Osteoblast (primary cell): ENCODE results near the gene NPSR1. TPM values are rescaled to one million over a fixed set of nuclear protein-coding genes. Genes with fewer than 3 reads are reported as not detected.
A peak's percentile ranks its signal among the peaks of the same experiment; 100 is the strongest.

ENCODE experiments used
- DNase-seq: peaks from one replicate; pipeline ENCODE4 v3.0.0; 2011; ENCODE audit warnings: low spot score, mixed read lengths; ENCODE audit not compliant: insufficient read length; ENCODE audit errors: missing footprints
- H2AFZ ChIP-seq: 2 replicates; pipeline ENCODE4 v1.6.0; 2011; ENCODE audit warnings: mild to moderate bottlenecking, low read length
- H3K27ac ChIP-seq: 2 replicates; pipeline ENCODE4 v1.5.1; 2011; ENCODE audit warnings: mild to moderate bottlenecking, low read depth, low read length, moderate library complexity
- H3K27me3 ChIP-seq: 2 replicates; pipeline ENCODE4 v1.6.0; 2012; ENCODE audit warnings: mild to moderate bottlenecking, control low read depth, inconsistent platforms, low read length, moderate library complexity; ENCODE audit not compliant: insufficient read depth
- H3K36me3 ChIP-seq: 2 replicates; pipeline ENCODE4 v1.5.1; 2011; ENCODE audit warnings: mild to moderate bottlenecking, low read length, control low read depth, moderate library complexity; ENCODE audit not compliant: insufficient read depth
- H3K4me1 ChIP-seq: 2 replicates; pipeline ENCODE4 v1.5.1; 2011; ENCODE audit warnings: mild to moderate bottlenecking, low read length, control low read depth, moderate library complexity; ENCODE audit not compliant: insufficient read depth
- H3K4me2 ChIP-seq: 2 replicates; pipeline ENCODE4 v1.6.0; 2011; ENCODE audit warnings: mild to moderate bottlenecking, low read length; ENCODE audit not compliant: insufficient read depth
- H3K4me3 ChIP-seq: fragments of 200-600 bp; sonication (generic); 3 replicates; pipeline ENCODE4 v1.5.1; 2012; ENCODE audit warnings: mild to moderate bottlenecking, low read length, inconsistent platforms; ENCODE audit not compliant: insufficient read depth
- H3K79me2 ChIP-seq: 2 replicates; pipeline ENCODE4 v1.6.0; 2012; ENCODE audit warnings: mild to moderate bottlenecking, low read length, control low read depth, inconsistent platforms; ENCODE audit not compliant: insufficient read depth
- H3K9me3 ChIP-seq: 2 replicates; pipeline ENCODE4 v1.5.1; 2011; ENCODE audit warnings: low read depth, low read length, control low read depth
- H4K20me1 ChIP-seq: 2 replicates; pipeline ENCODE4 v1.6.0; 2012; ENCODE audit warnings: mild to moderate bottlenecking, low read length, control low read depth; ENCODE audit not compliant: insufficient read depth
- CTCF ChIP-seq: IDR thresholded peaks from 2 replicates; pipeline ENCODE4 v1.5.1; 2011; ENCODE audit warnings: mild to moderate bottlenecking, low read depth, low read length, moderate library complexity; ENCODE audit errors: extremely low read depth
- total RNA-seq: library from RNA; depleted of rRNA; stranded (reverse); fragments of >200 nt; gene quantifications from 2 replicates; pipeline ENCODE4 v1.2.3, GENCODE V29; 2012

NPSR1 gene
- total RNA-seq, 1 donor = not detected

- Histone ChIP-seq H2AFZ (peak overlapping the region; percentile 25), H4K20me1 (no peaks in the 10 kb centered on the region), H3K36me3 (no peaks in the 10 kb centered on the region), H3K4me1 (no peaks in the 10 kb centered on the region), H3K27ac (no peak overlapping the region), H3K4me3 (no peak overlapping the region), H3K9me3 (no peaks in the 10 kb centered on the region), H3K4me2 (no peak overlapping the region), H3K79me2 (no peaks in the 10 kb centered on the region), H3K27me3 (no peaks in the 10 kb centered on the region)
- no peak for TF ChIP-seq CTCF
- DNase-seq = no peak
These were observed 66.0 kb downstream of the NPSR1 start for GRCh38 chr7:34723866-34724490.

- Histone ChIP-seq H3K27ac (no peak overlapping the region), H4K20me1 (no peaks in the 10 kb centered on the region), H2AFZ (no peak overlapping the region), H3K4me3 (no peak overlapping the region), H3K79me2 (no peaks in the 10 kb centered on the region), H3K4me1 (no peaks in the 10 kb centered on the region), H3K27me3 (no peaks in the 10 kb centered on the region), H3K36me3 (no peaks in the 10 kb centered on the region), H3K9me3 (no peaks in the 10 kb centered on the region), H3K4me2 (no peak overlapping the region)
- no peak for DNase-seq
- TF ChIP-seq CTCF = no peak
These were observed 68.2 kb downstream of the NPSR1 start for GRCh38 chr7:34726221-34726620.

GRCh38 chr7:34727464-34727995 lies 69.5 kb downstream of the NPSR1 start:
- Histone ChIP-seq H2AFZ (no peak overlapping the region), H3K36me3 (no peaks in the 10 kb centered on the region), H3K4me2 (no peak overlapping the region), H3K4me1 (no peaks in the 10 kb centered on the region), H3K27me3 (no peaks in the 10 kb centered on the region), H3K4me3 (no peak overlapping the region), H4K20me1 (no peaks in the 10 kb centered on the region), H3K27ac (no peak overlapping the region), H3K9me3 (no peaks in the 10 kb centered on the region), H3K79me2 (no peaks in the 10 kb centered on the region)
- no peak for TF ChIP-seq CTCF
- DNase-seq = no peak

GRCh38 chr7:34728156-34728555 lies 70.1 kb downstream of the NPSR1 start:
- Histone ChIP-seq H3K4me3 (no peak overlapping the region), H3K9me3 (no peaks in the 10 kb centered on the region)

More at GRCh38 chr7:34728156-34728555, 70.1 kb downstream of the NPSR1 start:
- Histone ChIP-seq H3K4me2 (no peak overlapping the region), H3K27me3 (no peaks in the 10 kb centered on the region), H2AFZ (no peak overlapping the region), H3K36me3 (no peaks in the 10 kb centered on the region), H3K79me2 (no peaks in the 10 kb centered on the region), H4K20me1 (no peaks in the 10 kb centered on the region), H3K27ac (no peak overlapping the region), H3K4me1 (no peaks in the 10 kb centered on the region)
- TF ChIP-seq CTCF = no peak
- no peak for DNase-seq
